Activated T-helper 17 cell treated with anti-CD3 and anti-CD28 coated beads, Interleukin-2, amount 50 U/mL, for 72 hours (primary cell): ENCODE data around the gene SAMD14. TPM values are rescaled to one million over a fixed set of nuclear protein-coding genes. Genes with fewer than 3 reads are reported as not detected.

Source experiments
- ATAC-seq: fragments of 150-1000 bp; cut with Tn5 transposase; replicated peaks from 2 replicates; pipeline ENCODE4 v1.10.0; 2021; ENCODE audit warnings: mild to moderate bottlenecking, moderate library complexity
- H3K27ac Mint-ChIP-seq: one replicate; pipeline ENCODE4 v1.8.0; 2022; ENCODE audit warnings: mixed read lengths
- H3K27me3 Mint-ChIP-seq: one replicate; pipeline ENCODE4 v1.8.0; 2022; ENCODE audit warnings: mixed read lengths
- H3K36me3 Mint-ChIP-seq: one replicate; pipeline ENCODE4 v1.8.0; 2022; ENCODE audit warnings: low read depth, mild to moderate bottlenecking, mixed read lengths
- H3K4me1 Mint-ChIP-seq: one replicate; pipeline ENCODE4 v1.8.0; 2022; ENCODE audit warnings: mixed read lengths
- H3K4me3 Mint-ChIP-seq: one replicate; pipeline ENCODE4 v1.8.0; 2022; ENCODE audit warnings: mild to moderate bottlenecking, mixed read lengths
- H3K9me3 Mint-ChIP-seq: one replicate; pipeline ENCODE4 v1.8.0; 2022; ENCODE audit warnings: mixed read lengths
- total RNA-seq, 2 donors: library from RNA; stranded (reverse); gene quantifications; one replicate each; pipeline ENCODE4 v1.2.3, GENCODE V29; 2022

Gene SAMD14
- total RNA-seq, 2 donors from 2014 or later = 0.84 to 6.9 TPM

DNA sequence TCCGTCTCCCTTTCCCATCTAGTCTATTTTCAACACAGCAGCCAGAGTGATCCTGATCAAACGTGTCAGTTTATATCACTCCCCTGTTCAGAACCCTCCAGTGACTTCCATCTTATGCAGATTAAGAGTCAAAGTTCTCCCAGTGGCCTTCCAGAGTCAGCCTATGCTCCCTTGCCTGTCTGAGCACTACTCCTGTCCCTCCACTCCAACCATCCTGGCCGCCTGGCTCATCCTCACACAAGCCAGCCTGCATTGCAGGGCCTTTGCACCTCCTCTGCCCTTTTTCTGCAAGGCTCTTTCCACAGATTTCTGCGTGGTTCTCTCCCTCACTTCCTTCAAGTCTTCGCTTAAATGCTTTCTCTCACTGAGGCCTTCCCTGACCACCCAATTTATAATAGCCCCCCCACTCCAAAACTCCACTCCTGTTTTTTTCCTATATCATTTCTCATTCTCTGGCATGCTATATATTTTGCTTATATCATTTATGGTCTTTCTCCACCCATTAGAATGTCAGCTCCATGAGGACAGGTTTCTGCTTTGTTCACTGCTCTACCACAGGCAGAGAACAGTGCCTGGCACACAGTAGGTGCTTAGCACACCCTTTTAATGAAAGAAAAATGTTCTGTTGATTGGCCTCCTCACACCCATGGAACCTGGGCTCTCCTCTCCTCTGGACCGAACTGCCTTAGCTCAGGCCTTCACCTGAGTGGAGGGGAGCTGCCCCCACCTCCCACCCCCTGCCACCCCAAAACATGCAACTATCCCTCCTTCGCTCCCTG lies 9.3 kb downstream of the SAMD14 start:
- Mint-ChIP-seq H3K4me1 (no peaks in the 10 kb centered on the region), H3K4me3 (no peak overlapping the region), H3K36me3 (no peaks in the 10 kb centered on the region), H3K27me3 (peaks cover 20% of the 10 kb centered on the region), H3K27ac (no peak overlapping the region), H3K9me3 (no peaks in the 10 kb centered on the region)
- no peak for ATAC-seq

DNA sequence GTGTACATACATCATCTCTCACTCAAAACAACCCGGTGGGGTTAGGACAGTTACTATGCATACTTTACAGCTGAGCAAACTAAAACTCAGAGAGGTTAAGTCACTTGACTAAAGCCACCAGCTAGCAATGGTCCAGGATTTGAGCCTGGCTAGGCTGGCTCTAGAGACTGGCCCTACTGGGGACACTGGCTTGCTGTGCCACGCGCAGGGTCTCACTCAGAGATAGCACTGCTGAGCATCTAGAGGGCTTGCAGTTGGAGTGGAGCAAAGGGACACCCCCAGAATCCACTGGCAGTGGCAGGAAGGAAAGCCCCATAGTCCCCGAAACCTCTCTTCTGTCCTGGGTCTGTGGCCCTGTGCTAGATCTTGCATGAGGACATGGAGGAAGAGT lies 11.1 kb downstream of the SAMD14 start:
- Mint-ChIP-seq H3K36me3 (no peaks in the 10 kb centered on the region), H3K27me3 (peaks cover 27% of the 10 kb centered on the region), H3K27ac (no peak overlapping the region), H3K4me3 (no peak overlapping the region), H3K4me1 (peaks cover 5% of the 10 kb centered on the region), H3K9me3 (no peaks in the 10 kb centered on the region)
- no peak for ATAC-seq

DNA sequence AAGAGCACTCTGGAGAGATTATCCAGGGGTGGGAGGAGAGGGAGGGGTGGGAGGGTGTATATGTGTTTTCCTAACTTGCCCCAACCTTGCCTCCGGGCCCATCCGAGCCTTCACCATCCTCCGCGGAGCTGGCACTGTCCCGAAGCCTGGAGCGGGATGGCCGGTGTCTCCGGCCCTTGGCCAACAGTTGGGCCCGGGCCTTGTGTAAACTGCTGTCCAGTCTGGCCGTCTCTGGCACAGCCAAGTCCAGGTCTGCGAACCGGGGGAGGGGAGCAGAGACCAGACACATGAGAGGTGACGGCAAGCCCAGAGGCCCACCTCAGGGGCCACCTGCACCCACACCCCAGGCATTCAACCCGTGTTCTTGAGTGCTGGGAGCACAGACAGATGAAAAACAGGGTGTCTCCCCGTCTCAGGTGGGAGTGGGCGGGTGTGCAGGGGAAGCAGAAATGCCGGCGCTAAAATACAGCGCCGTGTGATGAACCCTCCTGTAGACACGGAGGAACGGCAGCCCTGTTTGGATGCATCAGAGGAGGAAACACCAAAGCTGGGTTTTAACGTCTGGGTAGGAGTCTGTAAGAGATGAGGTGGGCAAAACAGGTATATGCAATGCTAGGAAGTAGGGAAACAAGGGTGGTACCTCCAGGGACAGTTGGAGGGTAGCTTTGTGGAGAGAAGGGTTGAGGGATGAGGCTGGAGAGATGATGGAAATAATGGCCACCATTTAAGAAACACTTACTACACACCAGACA lies 11.7 kb downstream of the SAMD14 start:
- H3K27ac Mint-ChIP-seq = no peak overlapping the region
- H3K27me3 Mint-ChIP-seq = peaks cover 27% of the 10 kb centered on the region
- no peak overlapping the region for H3K4me3 Mint-ChIP-seq
- peaks cover 5% of the 10 kb centered on the region for H3K4me1 Mint-ChIP-seq
- no peak for ATAC-seq
- H3K36me3 Mint-ChIP-seq = no peaks in the 10 kb centered on the region
- no peaks in the 10 kb centered on the region for H3K9me3 Mint-ChIP-seq

DNA sequence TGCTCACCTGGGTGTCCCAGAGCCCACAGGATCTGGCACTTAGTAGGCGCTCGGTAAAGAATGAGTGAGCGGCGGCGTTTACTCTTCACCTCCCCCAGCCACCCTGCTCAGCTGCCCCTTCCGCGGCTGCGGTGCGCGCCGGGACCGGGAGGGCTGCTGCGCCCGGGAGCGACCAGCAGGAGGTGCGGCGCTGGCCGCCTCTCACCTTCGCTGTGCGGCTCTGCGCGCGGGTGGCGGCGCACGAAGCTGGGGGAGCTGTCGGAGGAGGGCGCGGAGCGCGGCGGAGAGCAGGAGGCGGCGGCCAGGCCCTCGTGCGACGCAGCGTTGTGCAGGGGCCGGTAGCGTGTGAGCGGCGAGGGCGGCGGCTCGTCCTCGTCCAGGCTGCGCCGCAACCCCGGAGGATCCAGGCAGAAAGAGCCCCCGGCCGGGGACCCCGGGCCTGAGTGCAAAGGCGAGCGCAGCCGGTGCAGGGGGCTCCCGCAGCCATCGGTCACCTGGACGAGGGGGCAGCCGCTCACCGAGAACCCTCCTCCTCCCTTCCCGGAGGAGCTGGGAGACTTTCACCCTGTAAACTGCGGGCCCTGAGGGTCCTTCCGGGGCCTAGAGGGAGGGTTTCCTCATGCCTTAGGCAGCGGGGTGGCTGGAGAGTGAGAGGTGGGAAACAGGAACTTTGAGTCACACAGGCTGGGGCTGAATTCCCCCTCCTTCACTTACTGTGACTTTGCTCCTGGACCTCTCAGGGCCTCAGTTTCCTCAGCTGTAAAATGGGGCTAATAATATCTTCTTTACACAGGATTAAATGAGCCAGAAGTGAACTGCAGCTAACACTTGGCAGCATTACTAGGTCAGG lies 12.5 kb downstream of the SAMD14 start:
- no peaks in the 10 kb centered on the region for H3K36me3 Mint-ChIP-seq
- H3K4me3 Mint-ChIP-seq = peak overlapping the region; percentile 54
- H3K27me3 Mint-ChIP-seq = peaks cover 27% of the 10 kb centered on the region
- H3K4me1 Mint-ChIP-seq = peaks cover 5% of the 10 kb centered on the region
- ATAC-seq = peak; percentile 80
- no peaks in the 10 kb centered on the region for H3K9me3 Mint-ChIP-seq
- no peak overlapping the region for H3K27ac Mint-ChIP-seq

DNA sequence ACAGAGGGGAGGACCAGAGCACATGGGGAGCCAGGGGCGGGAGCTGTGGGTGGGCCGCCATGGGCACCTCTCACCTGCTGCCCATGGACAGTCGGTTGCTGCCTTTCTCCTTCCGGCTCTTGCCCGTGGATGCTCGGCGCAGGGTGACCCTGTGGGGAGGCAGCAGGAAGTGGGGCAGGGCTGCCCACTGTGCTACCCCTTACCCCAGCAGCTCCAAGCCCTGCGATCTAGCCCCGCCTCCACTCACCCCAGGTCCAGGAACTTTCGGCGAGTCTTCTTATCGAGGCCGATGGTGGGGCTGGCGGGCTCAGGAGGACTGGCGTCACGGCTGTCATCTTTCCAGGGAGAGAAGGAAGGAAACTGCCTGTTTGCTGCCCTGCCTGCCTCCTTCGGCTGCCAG lies 14.2 kb downstream of the SAMD14 start:
- no peaks in the 10 kb centered on the region for H3K9me3 Mint-ChIP-seq
- peaks cover 27% of the 10 kb centered on the region for H3K27me3 Mint-ChIP-seq
- H3K4me3 Mint-ChIP-seq = no peak overlapping the region
- no peak for ATAC-seq
- no peak overlapping the region for H3K27ac Mint-ChIP-seq
- no peaks in the 10 kb centered on the region for H3K36me3 Mint-ChIP-seq
- H3K4me1 Mint-ChIP-seq = peaks cover 5% of the 10 kb centered on the region

DNA sequence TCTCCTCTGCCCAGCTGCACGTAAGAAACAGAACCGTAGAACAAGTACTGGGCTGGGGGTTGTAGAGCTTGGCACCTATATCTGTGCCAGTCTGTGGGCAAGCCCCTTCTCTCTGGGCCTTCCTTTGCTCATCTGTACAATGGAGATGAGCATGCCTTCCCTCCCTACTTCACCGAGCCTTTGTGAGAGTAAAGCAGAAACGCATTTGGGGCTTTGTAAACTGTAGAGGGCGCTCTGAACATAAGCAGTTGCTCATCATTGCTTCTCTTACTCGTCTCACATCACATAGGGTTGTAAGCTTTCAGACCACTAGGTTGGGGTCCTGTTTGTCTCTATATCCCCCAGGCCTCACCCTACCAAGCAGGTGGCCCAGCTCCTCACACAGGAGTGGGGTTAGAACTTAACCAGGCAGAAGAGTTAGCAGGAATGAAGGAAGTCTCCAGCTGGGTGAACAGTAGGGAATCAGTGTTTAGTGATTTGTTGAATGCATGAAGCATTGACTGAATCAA lies 15.1 kb downstream of the SAMD14 start:
- peak; percentile 60 for ATAC-seq
- peaks cover 27% of the 10 kb centered on the region for H3K27me3 Mint-ChIP-seq
- H3K4me1 Mint-ChIP-seq = peaks cover 5% of the 10 kb centered on the region
- no peaks in the 10 kb centered on the region for H3K9me3 Mint-ChIP-seq
- H3K27ac Mint-ChIP-seq = no peak overlapping the region
- no peak overlapping the region for H3K4me3 Mint-ChIP-seq
- H3K36me3 Mint-ChIP-seq = no peaks in the 10 kb centered on the region

DNA sequence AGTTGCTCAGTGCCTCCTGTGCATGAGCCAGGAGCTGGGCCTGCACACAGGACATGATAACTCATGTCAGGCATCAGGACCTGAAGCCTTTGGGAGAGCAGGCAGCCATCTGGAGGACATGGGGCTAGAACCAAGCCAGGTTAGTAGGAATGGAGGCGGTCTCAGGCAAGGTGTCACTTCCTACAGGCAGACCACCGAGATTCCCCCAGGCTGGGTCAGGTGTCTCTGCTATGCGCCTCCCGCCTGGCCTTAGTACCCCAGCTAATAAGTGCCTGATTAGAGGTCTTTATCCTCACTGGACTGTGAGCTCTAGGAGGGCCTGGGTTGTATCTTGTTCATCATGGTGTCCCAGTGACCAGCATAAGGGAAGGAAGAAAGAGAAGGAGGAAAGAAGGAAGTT lies 15.6 kb downstream of the SAMD14 start:
- Mint-ChIP-seq H3K4me1 (peaks cover 5% of the 10 kb centered on the region), H3K4me3 (no peak overlapping the region), H3K36me3 (no peaks in the 10 kb centered on the region), H3K27ac (no peak overlapping the region), H3K27me3 (peaks cover 22% of the 10 kb centered on the region), H3K9me3 (no peaks in the 10 kb centered on the region)
- no peak for ATAC-seq

DNA sequence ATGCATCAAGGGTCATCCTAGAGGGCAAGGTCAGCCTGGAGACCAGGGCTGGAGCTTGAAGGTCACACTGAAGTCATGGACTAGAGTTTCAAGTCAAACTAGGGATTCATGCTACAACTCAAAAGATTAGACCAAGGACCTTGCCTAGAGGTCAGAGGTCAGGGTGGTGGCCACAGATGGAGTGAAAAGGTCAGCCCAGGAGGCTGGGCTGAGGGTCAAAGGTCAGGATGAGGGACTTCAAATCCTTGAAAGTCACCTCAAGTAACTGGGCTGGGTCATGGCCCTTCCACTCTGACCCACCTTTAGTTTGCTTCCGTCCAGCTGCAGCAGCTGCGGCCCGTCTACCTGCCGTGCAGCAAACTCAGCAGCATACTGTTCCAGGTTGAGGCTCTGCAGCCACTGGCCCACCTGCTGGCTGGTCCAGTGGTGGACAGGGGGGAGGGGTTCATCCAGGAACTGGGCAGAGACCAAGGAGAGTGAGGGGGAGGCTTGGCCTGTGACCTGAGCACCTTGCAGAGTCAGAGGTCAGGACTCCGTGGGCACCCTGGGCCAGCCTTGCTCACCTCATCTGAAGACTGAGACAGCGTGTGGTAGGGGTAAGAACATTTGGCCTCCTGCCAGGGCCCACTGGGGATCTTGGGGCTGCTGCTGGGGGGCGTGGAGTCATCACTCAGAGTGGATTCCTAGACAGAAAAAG lies 16.2 kb downstream of the SAMD14 start:
- H3K4me3 Mint-ChIP-seq = no peak overlapping the region
- H3K27ac Mint-ChIP-seq = no peak overlapping the region
- ATAC-seq = no peak
- no peaks in the 10 kb centered on the region for H3K36me3 Mint-ChIP-seq
- H3K4me1 Mint-ChIP-seq = peaks cover 5% of the 10 kb centered on the region
- peaks cover 20% of the 10 kb centered on the region for H3K27me3 Mint-ChIP-seq
- no peaks in the 10 kb centered on the region for H3K9me3 Mint-ChIP-seq

DNA sequence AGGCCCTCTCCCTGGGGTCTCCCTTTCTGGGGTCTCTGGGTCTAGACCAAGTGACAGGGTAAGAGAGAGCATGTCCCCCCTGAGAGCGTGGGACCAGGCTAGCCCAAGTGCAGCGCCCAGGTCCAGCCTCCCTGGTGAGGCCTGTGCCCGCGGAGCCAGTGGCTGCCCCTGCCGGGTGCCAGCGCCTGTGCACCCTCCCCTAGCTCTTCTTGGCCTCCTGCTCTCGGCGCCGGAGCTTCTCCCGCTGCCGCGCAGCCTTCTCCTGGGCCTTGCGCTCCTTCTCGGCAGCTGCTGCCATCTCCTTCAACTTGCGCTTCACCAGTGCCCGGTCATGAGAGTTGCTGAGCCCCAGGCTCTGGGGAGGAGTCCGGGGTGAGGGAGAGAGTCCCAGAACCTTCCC lies 17.3 kb downstream of the SAMD14 start:
- Mint-ChIP-seq H3K36me3 (no peaks in the 10 kb centered on the region), H3K27ac (no peak overlapping the region), H3K27me3 (peaks cover 14% of the 10 kb centered on the region), H3K9me3 (no peaks in the 10 kb centered on the region), H3K4me1 (peaks cover 5% of the 10 kb centered on the region), H3K4me3 (no peak overlapping the region)
- no peak for ATAC-seq

DNA sequence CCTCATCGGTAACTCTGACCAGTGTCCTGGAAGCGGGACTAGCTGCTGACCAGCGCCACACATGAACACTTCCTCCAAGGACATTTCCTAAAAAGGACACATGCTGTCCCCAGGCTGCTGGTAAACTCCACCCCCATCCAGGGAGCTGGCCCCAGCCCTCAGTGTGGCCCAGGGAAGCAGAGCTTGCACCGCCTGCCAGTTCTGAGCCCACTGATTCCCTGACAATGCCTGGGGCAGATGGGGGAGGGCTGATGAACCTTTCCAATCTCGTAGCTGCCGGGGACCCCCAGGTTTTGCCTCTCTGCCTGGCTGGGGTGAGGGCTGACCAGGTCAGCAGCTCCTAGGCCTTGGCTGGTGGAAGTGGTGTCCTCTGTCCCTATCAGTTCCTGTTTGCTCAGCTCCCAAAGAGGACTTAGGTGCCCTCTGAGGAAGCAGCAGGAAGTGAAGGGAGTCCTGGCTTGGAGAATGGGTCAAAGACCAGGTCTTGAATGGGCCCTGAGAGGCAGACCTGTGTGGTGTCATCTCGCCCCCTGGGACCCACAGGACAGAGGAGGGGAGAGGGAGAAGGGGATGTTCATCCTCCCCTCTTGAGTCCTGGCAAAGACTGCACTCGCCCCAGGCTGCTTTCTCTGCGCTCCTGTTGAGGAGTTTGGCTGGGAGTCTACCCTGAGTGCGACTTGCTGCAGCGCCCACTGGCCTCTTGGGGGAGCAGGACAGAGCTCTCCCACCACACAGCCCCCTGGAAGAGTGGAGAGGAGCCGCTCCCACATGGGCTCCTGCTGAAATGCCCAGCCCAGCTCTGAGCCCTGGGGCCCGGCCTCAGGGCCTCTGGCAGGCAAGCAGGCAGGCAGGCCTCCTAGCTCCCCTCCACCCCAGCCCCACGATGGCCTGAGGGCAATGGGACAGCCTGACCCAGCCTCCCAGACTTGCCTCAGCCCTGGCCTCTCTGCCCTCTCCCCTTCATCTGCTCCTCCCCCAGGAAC lies 18.0 kb downstream of the SAMD14 start:
- Mint-ChIP-seq H3K9me3 (no peaks in the 10 kb centered on the region), H3K36me3 (no peaks in the 10 kb centered on the region), H3K4me1 (peaks cover 5% of the 10 kb centered on the region), H3K27ac (no peak overlapping the region), H3K4me3 (no peak overlapping the region), H3K27me3 (peaks cover 12% of the 10 kb centered on the region)
- no peak for ATAC-seq

DNA sequence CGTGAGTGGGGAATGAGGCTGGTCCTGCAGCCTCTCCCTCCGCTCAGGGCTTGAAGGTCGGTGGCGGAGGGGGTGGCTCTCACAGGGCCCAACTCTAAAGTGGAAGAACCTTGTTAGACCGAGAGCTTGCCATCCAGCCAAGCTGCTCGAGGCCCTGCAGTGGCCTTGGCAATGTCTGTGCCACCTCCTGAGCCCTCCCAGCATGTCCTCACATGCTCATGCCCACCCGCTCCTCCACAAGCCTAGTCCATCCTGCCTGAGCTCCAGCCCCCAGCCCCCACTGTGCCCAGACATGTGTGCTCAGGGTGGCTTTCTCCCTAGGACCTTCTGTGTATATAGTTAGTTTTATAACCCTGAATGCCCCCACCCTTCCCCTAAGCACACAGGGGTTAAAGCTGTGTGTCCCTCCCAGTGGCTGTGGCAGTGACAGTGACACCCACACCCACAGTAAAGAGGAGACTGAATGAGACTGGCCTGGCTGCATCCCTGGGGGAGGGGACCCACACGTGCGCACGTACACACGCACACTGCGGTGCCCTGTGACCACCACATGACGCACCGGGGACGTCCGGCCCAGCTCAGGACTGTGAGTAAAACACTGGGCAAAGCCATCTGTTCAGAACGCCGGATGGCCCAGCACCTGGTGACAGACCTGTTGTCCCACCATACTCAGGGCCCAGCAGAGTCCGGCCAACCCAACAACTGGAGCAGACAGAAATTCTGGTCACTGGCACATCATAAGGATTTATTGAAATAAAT lies 19.2 kb downstream of the SAMD14 start:
- peaks cover 5% of the 10 kb centered on the region for H3K4me1 Mint-ChIP-seq
- ATAC-seq = no peak
- H3K27me3 Mint-ChIP-seq = peaks cover 7% of the 10 kb centered on the region
- no peak overlapping the region for H3K4me3 Mint-ChIP-seq
- H3K36me3 Mint-ChIP-seq = no peaks in the 10 kb centered on the region
- no peak overlapping the region for H3K27ac Mint-ChIP-seq
- H3K9me3 Mint-ChIP-seq = no peaks in the 10 kb centered on the region

DNA sequence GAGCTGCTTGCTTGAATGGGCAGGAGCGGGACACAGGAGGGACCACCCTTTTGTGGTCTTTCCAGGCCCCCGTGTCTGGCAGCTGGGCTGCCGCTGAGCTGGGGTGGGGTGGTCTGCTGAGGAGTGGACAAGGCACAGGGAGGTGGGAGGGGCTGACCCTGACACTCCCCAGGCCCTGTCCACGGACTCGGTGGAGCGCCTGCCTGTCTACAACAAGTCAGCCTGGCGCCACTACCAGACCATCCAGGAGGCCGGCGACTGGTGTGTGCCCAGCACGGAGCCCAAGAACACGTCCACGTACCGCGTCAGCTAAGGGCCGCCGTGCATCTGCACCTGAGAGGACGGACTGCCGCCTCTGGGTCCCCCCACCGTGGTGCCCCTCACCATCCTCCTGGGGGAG lies 20.2 kb downstream of the SAMD14 start:
- no peaks in the 10 kb centered on the region for H3K4me1 Mint-ChIP-seq
- H3K27ac Mint-ChIP-seq = no peak overlapping the region
- no peaks in the 10 kb centered on the region for H3K9me3 Mint-ChIP-seq
- H3K36me3 Mint-ChIP-seq = peaks cover 7% of the 10 kb centered on the region
- peaks cover 1% of the 10 kb centered on the region for H3K27me3 Mint-ChIP-seq
- ATAC-seq = no peak
- H3K4me3 Mint-ChIP-seq = no peak overlapping the region
